Psoas muscle (tissue), 8 donors: ENCODE measurements around the gene GORAB. TPM values are rescaled to one million over a fixed set of nuclear protein-coding genes. Genes with fewer than 3 reads are reported as not detected.

Experiments used
- ATAC-seq, 4 donors: fragments of 200-7000 bp; cut with Tn5 transposase; one replicate each; pipeline ENCODE4 v1.9.1; 2020; ENCODE audit warnings: moderate library complexity in 3 of 4, mild to moderate bottlenecking in 2 of 4
- DNase-seq, 2 donors: peaks; one replicate each; pipeline ENCODE4 v3.0.0-alpha.2; 2020
- H3K27ac ChIP-seq: fragments of 200-600 bp; one replicate; pipeline ENCODE4 v1.8.0; 2022
- H3K27me3 ChIP-seq, 3 donors: fragments of 200-600 bp in 1 of 3; one replicate each; pipeline versions ENCODE4 v1.6.1 to v1.8.0; 2013 to 2022; ENCODE audit warnings: low read length in 2 of 3, mild to moderate bottlenecking in 2 of 3, moderate library complexity in 1 of 3; ENCODE audit not compliant: insufficient read depth in 3 of 3
- H3K36me3 ChIP-seq, 2 donors: fragments of 200-600 bp in 1 of 2; one replicate each; pipeline versions ENCODE4 v1.6.1 to v1.8.0; 2013 to 2022; ENCODE audit warnings: low read depth in 1 of 2, mild to moderate bottlenecking in 1 of 2, moderate library complexity in 1 of 2; ENCODE audit not compliant: insufficient read depth in 1 of 2
- H3K4me1 ChIP-seq: fragments of 200-600 bp; one replicate; pipeline ENCODE4 v1.8.0; 2022
- H3K4me3 ChIP-seq: fragments of 200-600 bp; one replicate; pipeline ENCODE4 v1.8.0; 2022; ENCODE audit warnings: mild to moderate bottlenecking
- H3K9me3 ChIP-seq: fragments of 200-600 bp; one replicate; pipeline ENCODE4 v1.8.0; 2022
- CTCF ChIP-seq: fragments of 200-600 bp; IDR thresholded peaks from one replicate; pipeline ENCODE4 v1.8.0; 2022; ENCODE audit warnings: antibody characterized with exemption
- WGBS, 3 donors: extraction: QIAGEN DNeasy Blood & Tissue Kit; methylation state at CpG; one replicate each; pipeline versions ENCODE4 v1.1.6 to v1.1.7; 2013; 5-methylcytosine and 5-hydroxymethylcytosine counted together
- intact Hi-C, 2 donors: fragments of 100-400 bp; cut with DNase I; formaldehyde crosslinking; loops; one replicate each; pipeline versions ENCODE4 v1.11.0 to v1.14.2; 2022
- long read RNA-seq, 2 donors: library from polyadenylated mRNA; unstranded; transcript quantifications; one replicate each; pipeline ENCODE4 v2.0.0, GENCODE V29; 2021
- polyA plus RNA-seq, 3 donors: library from polyadenylated mRNA; stranded (reverse); fragments of 200-250 nt; gene quantifications; one replicate each; pipeline ENCODE4 v1.2.3, GENCODE V29; 2013
- total RNA-seq, 4 donors: library from RNA; stranded (reverse); fragmentation: NEBNext Ultra II Directional in 2 of 4; extraction: Animal tissue kit (Norgen Biotek cat#: 25700) in 2 of 4; gene quantifications; one replicate each; pipeline versions ENCODE4 v1.2.1 to v1.2.4, GENCODE V29; 2021 to 2023
- donor health status: healthy with polysubstance abuse.
- donor health status: DM: no; HTN: no; CAD: no; lungs with moderate emphysema.
- donor health status: Bipolar disorder and iron deficiency.
- donor health status: healthy.
- donor health status: DM: yes; HTN: yes; CAD: no.
- donor health status: DM: no; HTN: no; CAD: no.
- donor health status: DM: no; HTN: no; CAD: no.
- donor health status: DM: yes; HTN: yes; CAD: no.

Gene GORAB
- 1 to 10 TPM; 2.3 to 7.8 (median 3.5) TPM for total RNA-seq
- 1 to 10 TPM; 2.4 to 5.5 (median 2.6) TPM for polyA plus RNA-seq
- long read RNA-seq, donor 1, partial matches to known transcripts, result 0 of 3 reads
- long read RNA-seq, donor 1, other reads (novel, unspliced or antisense), result 1 of 3 reads
- long read RNA-seq, donor 2, partial matches to known transcripts, result 0 of 4 reads
- long read RNA-seq, donor 2, other reads (novel, unspliced or antisense), result 1 of 4 reads

GRCh38 chr1:170531758-170532657 is at the start of gene GORAB:
Gene GORAB (plus strand): TSS chr1:170532166. CDS start chr1:170532224, 58 bp downstream.
- peaks cover 9% of the 10 kb centered on the region for H3K4me1 ChIP-seq
- peak within 1 kb of the TSS; percentile 94 for H3K27ac ChIP-seq
- no peaks in the 10 kb centered on the region for H3K36me3 ChIP-seq
- 0% methylated on average over 36 of the region's 36 CpGs for WGBS, 3 donors
- H3K9me3 ChIP-seq, result no peaks in the 10 kb centered on the region
- peak within 1 kb of the TSS; percentile 82 for H3K4me3 ChIP-seq
- peak; percentile 93 for DNase-seq
- ATAC-seq, result peak; percentile 98 to 100 (median 98)
- intact Hi-C loops, result loop anchor here (2.0 to 10.0 kb wide), 4 partner anchors 130 to 233 kb away; partner anchors contain the start of gene PRRX1 (in 2 of the 2)
- no peak for TF ChIP-seq CTCF
- no peaks in the 10 kb centered on the region for H3K27me3 ChIP-seq

- H3K27ac ChIP-seq, result no peak overlapping the region
- no peaks in the 10 kb centered on the region for H3K36me3 ChIP-seq
- DNase-seq (no peak), ATAC-seq (no peak)
- WGBS, 3 donors, result 39 to 49% (median 41%) methylated on average over 5 of the region's 5 CpGs
- no peaks in the 10 kb centered on the region for H3K27me3 ChIP-seq
- H3K9me3 ChIP-seq, result no peaks in the 10 kb centered on the region
- no peak for TF ChIP-seq CTCF
- intact Hi-C loops, result no loop called here
- H3K4me3 ChIP-seq, result no peak overlapping the region
- H3K4me1 ChIP-seq, result no peaks in the 10 kb centered on the region
Measured at GRCh38 chr1:170483051-170483450, 48.9 kb upstream of the GORAB start.

- Histone ChIP-seq H3K4me1 (no peaks in the 10 kb centered on the region), H3K4me3 (no peak overlapping the region), H3K9me3 (no peaks in the 10 kb centered on the region), H3K27me3 (no peaks in the 10 kb centered on the region), H3K36me3 (no peaks in the 10 kb centered on the region), H3K27ac (no peak overlapping the region)
- ATAC-seq (no peak), DNase-seq (no peak)
- TF ChIP-seq CTCF, result no peak
- intact Hi-C loops, result no loop called here
Measured at GRCh38 chr1:170487503-170487902, 44.5 kb upstream of the GORAB start.

- DNase-seq (no peak), ATAC-seq (no peak)
- intact Hi-C loops, result no loop called here
- no peak for TF ChIP-seq CTCF
- H3K4me3 ChIP-seq, result no peak overlapping the region
- no peaks in the 10 kb centered on the region for H3K4me1 ChIP-seq
- 60 to 62% (median 61%) methylated on average over 2 of the region's 2 CpGs for WGBS, 3 donors
- H3K27me3 ChIP-seq, result no peaks in the 10 kb centered on the region
- H3K9me3 ChIP-seq, result no peaks in the 10 kb centered on the region
- H3K36me3 ChIP-seq, result no peaks in the 10 kb centered on the region
- H3K27ac ChIP-seq, result no peak overlapping the region
Measured at GRCh38 chr1:170491291-170491690, 40.7 kb upstream of the GORAB start.
